HS-5 (cell line): ENCODE results near the gene MLST8.

Source experiments
- DNase-seq: peaks from one replicate; pipeline ENCODE4 v3.0.0-alpha.2; 2012; ENCODE audit warnings: low read depth

MLST8 gene

DNA sequence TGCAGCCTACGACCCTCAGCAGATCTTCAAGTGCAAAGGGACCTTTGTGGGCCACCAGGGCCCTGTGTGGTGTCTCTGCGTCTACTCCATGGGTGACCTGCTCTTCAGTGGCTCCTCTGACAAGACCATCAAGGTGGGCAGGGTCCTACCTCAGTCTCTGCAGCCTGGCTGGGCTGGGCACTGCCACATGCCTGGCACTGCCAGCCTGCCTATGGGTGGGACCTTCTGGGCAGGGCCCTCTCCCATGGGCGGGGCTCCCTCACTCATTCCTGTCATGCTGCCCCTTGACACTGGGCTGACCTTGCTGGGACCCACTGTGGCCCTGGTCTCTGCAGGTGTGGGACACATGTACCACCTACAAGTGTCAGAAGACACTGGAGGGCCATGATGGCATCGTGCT, 31.3 kb upstream of the MLST8 start:
- no peak for DNase-seq

GRCh38 chr16:2174396-2175131, 30.7 kb upstream of the MLST8 start:
- no peak for DNase-seq

- DNase-seq: no peak
Observed at GRCh38 chr16:2175454-2175853, 29.8 kb upstream of the MLST8 start.

DNA sequence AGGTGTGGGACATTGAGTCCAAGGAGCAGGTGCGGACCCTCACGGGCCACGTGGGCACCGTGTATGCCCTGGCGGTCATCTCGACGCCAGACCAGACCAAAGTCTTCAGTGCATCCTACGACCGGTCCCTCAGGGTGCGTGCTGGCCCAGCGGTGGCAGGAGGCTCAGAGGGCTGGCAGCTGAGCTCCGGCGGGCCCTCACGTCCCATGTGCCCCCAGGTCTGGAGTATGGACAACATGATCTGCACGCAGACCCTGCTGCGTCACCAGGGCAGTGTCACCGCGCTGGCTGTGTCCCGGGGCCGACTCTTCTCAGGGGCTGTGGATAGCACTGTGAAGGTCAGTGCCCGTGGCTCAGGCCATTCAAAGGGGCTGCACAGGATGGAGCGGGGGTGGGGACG, 29.2 kb upstream of the MLST8 start:
- no peak for DNase-seq

DNA sequence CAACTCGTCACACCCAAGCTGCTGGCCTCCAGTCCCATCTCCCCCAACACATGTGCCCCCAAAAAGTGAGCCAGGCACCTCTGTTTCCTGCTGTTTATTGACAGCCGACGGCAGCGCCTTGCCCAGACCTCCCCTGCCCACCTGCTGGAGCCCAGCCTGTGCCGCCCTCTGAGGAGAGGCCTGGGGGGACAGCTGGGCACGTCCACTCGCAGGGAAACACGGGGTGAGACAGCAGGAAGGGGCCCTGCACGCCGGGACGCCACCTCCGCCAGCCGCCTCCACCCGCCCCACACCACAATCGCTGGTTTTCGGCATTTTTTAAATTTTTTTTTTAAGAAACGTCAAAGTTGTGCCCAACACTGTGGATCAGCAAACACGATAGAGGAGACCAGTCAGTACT, 28.2 kb upstream of the MLST8 start:
- no peak for DNase-seq

DNA sequence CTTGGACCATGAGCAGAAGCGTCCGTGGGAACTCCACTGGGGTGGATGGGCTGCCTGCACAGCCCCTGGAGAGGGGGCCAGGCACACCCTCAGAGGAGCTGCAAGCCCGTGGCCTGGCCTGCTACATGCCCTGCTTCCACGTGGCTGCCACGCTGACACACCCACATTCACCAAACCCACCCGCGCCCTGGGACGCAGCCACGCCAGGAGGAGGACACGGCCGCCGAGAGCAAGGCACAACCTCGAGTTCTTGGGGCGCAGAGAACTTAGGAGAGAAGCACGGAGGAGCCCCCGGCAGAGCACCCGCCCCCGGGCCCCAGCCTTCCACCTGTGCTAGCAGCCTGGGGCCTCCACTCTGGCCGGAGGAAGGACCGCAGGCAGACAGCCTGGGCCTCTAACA, 27.7 kb upstream of the MLST8 start:
- DNase-seq: no peak

GRCh38 chr16:2178321-2179106, 26.7 kb upstream of the MLST8 start:
- DNase-seq: no peak

- DNase-seq: no peak
Observed at GRCh38 chr16:2179107-2179501, 26.1 kb upstream of the MLST8 start.

GRCh38 chr16:2179576-2179975, 25.7 kb upstream of the MLST8 start:
- DNase-seq: no peak

DNA sequence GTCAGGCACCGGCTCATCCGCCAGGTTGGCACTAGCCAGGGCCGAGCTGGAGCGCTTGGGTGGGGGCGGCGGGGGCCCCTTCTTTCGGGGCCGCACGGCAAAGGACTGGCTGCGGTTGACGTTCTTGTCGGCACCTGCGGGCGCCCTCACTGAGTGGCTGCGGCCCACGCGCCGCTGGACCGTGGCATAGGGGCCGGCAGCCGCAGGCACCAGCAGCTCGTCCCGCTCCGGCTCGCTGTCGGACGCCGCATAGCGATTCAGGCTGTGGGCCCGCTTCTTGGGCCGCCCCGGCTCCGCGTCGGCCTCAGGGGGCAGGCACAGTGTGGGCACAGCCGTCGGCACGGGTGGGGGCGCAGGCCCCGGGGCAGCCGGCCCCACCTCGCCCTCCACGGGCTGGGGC, 24.8 kb upstream of the MLST8 start:
- no peak for DNase-seq

DNA sequence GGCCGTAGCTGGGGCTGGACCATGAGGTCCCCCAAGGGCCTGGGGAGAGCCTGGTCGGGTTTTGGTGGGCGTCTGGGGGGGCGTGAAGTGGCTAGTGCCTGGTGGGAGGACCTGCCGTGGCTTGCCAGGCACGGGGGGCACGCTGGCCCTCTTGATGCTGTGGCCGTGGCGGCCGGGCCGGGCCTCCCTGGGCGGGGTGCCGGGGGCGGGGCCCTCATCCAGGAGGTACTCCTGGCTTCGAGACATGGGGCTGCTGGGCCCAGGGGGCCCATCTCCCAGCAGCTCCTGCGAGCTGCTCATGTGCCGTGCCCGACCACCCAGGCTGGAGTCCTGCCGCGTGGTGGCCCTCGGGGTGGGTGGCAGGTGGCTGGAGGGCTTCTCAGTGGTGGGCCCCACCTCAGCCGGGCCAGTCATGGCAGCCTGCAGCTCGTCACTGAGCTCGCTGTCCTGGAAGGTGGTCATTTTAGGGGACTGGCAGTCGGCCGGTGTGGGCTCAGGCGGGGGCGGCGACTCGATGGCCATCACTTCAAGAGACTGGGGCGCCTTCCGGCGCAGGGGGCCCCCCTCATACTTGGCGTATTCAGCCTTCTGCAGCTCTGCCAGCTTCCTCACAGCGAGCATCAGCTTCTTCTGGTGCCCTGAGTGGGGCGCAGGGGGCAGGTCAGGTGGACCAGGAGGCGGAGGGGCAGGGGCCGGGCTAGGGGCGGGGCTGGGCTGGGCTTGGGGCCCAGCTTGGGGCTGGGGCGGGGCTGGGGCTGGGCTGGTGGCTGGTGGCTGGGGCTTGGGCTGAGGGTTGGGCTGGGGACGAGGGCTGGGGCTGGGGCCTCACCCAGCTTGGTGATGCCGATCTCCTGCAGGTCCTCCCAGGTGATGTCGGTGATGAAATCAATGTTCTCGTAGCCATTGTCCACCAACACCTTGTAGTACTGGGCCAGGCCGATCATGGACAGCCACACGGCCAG, 24.0 kb upstream of the MLST8 start:
- no peak for DNase-seq

- DNase-seq: no peak
Observed at GRCh38 chr16:2181952-2182351, 23.3 kb upstream of the MLST8 start.

GRCh38 chr16:2183671-2184070, 21.6 kb upstream of the MLST8 start:
- DNase-seq: no peak

GRCh38 chr16:2184346-2184745, 20.9 kb upstream of the MLST8 start:
- no peak for DNase-seq

GRCh38 chr16:2184962-2185361, 20.3 kb upstream of the MLST8 start:
- no peak for DNase-seq

- DNase-seq: no peak
Observed at GRCh38 chr16:2186064-2186463, 19.2 kb upstream of the MLST8 start.

DNA sequence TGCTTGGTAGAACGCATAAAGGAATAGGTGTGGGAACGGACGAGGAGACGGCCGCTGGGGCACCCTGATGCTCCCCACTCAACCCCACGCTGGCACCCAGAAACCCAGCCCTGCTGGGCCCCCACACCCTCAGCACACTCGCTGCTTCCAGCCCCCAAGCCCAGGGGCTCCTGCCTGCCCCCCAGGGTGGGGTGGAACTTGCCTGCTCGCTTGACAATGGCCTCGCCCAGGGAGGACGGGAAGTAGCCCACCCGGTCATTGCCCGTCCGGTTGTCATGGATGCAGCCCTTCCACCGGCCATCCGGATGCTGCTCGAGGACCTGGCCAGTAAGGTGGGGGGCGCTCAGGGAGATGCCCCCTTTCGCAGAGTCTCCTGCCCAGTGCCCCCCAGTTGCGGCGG, 18.7 kb upstream of the MLST8 start:
- no peak for DNase-seq

DNA sequence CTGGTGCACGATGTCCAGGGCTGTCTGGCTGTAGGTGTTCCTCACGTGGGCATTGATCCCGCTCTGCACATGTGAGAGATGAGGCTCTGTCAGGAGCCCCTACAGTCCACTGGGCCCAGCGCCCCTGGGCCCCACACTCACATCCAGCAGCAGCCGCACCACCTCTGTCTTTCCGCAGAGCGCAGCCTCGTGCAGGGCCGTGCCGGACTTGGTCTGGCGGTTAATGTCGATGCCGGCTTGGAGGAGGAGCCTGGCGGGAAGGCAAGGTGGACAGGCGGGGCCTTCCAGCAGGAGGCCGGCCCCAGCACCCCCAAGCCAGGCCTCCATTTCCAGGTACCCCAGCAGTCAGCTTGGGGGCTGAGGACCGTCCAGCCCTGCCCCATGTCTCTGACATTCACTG, 18.0 kb upstream of the MLST8 start:
- DNase-seq: no peak

- DNase-seq: no peak
Observed at GRCh38 chr16:2188395-2188794, 16.9 kb upstream of the MLST8 start.

DNA sequence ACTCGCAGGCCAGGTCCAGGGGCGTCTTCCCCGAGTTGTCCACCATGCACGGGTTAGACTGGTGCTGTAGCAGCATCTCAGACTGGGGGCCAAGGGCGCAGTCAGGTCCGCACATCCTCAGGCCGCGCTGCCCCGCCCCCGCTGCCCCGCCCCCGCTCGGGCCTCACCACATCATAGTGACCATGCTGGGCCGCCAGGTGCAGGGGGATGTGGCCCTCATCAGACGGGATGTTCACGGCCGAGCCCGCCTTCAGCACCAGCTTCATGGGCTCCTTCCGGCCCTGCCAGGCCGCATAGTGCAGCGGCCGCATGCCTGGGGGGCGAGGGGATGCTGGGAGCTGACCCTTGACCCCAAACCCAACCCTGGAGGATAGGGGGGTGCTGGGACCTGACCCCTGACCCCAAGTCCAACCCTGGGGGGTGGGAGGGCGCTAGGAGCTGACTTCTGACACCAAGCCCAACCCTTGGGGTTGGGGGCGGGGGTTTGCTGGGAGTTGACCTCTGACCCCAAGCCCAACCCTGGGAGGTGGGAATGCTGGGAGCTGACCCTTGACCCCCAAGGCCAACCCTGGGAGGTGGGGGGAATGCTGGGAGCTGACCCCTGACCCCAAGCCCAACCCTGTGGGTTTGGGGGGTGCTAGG, 15.9 kb upstream of the MLST8 start:
- no peak for DNase-seq

GRCh38 chr16:2190002-2190658, 15.1 kb upstream of the MLST8 start:
- no peak for DNase-seq
